B cell (primary cell): Measurements from ENCODE around the gene SAMD10.

Source experiments
- EZH2 ChIP-seq: IDR thresholded peaks from 2 replicates; pipeline ENCODE4 v1.6.1; 2012; ENCODE audit warnings: borderline replicate concordance, low read depth, mild to moderate bottlenecking, moderate library complexity, low read length; ENCODE audit not compliant: insufficient read depth, poor library complexity, severe bottlenecking
- TF ChIP-seq, protein P1 (sequence below): fragments of 200-600 bp; IDR thresholded peaks from one replicate; pipeline ENCODE4 v1.8.0; 2022; ENCODE audit warnings: antibody characterized with exemption, mild to moderate bottlenecking

DNA sequence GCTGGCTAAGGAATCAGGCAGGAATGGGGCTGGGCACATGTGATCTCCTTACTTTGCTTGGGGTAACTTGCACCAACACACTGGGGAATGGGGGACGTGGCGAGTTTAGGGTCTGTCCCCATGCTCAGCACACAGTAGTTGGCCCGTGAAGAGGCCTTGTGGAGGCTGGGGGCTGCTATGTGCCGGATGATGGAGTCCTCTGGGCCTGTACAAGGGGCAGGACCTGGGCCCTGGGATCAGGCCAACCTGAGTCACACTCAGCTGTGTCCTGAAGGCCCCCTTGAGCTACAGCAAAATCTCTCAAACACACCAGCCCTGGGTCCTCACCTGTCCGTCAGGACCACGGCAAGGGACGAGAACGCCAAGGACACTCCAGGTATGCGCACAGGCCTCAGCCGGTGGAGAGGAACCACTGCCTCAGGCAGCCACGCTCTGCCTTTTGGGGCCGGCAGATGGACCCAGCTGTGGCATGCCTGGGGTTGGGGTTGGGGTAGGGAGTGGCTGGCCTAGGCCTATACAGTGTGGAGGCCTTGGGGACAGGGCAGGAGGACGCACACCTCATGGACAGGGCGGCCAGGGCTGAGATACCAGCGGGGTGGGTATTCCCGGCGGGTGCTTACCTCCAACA is 34.3 kb downstream of the SAMD10 start:
- TF ChIP-seq EZH2, result no peak
- TF ChIP-seq, protein P1, sequence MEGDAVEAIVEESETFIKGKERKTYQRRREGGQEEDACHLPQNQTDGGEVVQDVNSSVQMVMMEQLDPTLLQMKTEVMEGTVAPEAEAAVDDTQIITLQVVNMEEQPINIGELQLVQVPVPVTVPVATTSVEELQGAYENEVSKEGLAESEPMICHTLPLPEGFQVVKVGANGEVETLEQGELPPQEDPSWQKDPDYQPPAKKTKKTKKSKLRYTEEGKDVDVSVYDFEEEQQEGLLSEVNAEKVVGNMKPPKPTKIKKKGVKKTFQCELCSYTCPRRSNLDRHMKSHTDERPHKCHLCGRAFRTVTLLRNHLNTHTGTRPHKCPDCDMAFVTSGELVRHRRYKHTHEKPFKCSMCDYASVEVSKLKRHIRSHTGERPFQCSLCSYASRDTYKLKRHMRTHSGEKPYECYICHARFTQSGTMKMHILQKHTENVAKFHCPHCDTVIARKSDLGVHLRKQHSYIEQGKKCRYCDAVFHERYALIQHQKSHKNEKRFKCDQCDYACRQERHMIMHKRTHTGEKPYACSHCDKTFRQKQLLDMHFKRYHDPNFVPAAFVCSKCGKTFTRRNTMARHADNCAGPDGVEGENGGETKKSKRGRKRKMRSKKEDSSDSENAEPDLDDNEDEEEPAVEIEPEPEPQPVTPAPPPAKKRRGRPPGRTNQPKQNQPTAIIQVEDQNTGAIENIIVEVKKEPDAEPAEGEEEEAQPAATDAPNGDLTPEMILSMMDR, result no peak
